ENCODE data around the gene NOL4L.
"Not testable (repeated sequence)": the region's sequence is repeated elsewhere in the genome, so short reads cannot be mapped to it uniquely, and the experiment has no call there.

NOL4L gene

GRCh38 chr20:32511358-32512046, 73.6 kb downstream of the NOL4L start:
- in situ Hi-C loops (cut with MboI; ENCODE audit: low sequenced_read_pairs): no loop called here

DNA sequence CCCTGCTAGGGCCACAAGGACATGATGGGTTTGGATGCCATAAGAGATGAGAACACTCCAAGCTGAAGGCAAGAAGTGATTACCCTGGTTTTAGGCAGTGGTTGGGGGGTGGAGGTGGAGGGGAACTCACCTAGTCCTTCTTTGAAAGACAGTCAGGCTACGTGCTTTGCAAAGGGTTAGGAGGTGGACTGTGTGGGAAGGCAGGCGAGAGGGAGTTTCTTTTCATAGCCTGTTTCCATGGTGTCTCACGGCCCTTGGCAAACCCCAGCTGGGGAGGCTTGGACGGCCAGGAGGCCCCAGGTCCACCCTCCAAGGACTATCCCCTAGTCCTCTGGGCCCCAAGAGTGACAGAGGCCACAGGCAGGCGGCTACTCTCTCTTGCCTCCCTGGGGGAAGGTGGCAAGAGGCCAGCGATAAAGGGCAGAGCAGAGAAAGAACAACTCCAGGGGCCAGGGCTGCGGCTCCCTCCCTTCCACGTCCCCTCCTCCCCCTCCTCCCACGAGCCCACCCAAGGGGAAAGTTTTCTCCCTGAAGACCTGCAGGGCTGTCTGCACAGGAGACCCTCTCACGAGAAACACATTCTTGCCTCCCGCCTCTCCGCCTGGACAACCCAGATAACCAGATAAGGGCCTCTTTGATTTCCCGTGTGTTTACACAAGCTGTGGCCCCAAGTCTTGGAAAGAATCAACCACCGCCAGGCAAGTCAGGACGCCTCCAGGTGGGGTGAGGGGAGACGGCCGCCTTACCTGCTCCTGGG, 74.4 kb downstream of the NOL4L start:
- in situ Hi-C loops (cut with MboI; ENCODE audit: low sequenced_read_pairs): no loop called here

DNA sequence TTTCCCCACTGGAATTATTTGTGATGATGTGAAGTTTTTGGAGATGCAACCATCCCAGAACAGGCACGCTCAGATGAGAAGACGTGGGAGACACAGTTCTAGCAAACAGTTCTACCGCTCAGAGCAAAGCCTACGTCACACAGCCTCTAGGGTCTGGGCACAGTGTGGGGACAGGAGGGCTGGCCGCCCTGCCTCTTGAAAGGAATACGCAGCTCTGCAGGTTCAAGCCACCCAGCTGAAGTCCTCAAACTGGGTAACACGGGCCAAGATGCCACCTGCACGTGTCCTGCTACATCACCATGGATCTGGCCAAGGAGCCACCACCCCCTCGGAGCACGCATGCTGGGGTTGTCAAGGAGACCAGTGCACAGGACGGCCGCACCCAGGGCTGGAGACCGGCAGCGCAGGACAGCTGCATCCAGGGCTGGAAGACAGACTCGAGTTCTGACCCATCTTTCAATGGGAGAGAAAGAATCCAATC, 75.0 kb downstream of the NOL4L start:
- in situ Hi-C loops (cut with MboI; ENCODE audit: low sequenced_read_pairs): no loop called here

DNA sequence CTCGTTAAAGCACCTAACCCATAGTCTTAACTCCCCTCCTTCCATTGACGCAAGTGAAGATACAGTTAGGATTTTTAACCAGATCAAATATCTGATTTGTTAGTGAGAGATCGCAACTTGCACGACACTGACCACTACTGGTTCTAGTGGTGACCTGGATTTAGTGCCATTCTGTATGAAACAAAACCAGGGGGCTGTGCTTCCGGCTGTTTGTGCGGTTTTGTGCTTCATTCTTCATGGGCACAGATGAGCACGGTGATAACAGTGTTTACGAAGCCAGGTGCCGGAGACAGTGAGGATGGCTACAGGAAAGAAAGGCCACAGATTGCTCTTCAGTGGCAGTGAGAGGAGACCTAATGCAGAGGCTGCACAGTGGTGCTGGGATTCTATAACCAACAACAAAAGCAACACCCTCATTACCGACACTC, 75.5 kb downstream of the NOL4L start:
- in situ Hi-C loops (cut with MboI; ENCODE audit: low sequenced_read_pairs): no loop called here

DNA sequence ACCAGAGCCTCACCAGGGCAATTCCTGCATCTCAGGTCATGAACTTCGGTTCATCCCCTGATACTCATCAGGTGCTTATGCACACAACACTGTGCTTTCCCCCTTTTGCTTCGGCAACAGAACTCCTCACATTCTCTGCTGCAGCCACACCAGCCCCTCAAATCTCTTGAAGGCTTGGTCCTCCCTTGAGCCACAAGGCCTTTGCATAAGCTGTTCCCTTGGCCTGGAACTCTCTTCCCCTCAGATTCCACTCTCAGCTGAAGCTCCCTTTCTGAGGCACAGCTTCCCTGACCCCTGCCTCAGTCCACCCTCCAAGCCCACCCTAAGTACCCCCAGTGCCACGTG, 76.4 kb downstream of the NOL4L start:
- in situ Hi-C loops (cut with MboI; ENCODE audit: low sequenced_read_pairs): no loop called here

- in situ Hi-C loops (cut with MboI; ENCODE audit: low sequenced_read_pairs): no loop called here
These were observed 76.9 kb downstream of the NOL4L start for GRCh38 chr20:32507998-32508774.

DNA sequence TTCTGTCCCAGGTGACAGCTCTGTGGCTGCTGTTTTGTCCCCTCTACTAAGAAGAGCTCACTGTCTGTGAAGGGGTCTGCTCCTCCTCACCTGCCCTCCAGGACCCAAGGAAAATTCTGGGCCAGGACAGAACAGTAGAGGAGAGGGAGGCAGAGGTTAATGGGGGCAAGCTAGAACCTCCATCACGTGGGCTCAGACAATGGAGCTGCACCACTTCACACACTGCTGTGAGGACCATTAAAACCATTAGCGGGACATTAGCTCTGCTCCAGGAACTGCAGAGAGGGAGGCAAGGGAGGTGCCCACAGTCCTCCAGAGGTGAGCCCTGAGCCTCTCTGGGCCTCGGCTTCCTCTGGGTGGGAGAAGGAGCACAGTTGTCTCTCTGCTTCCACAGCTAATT, 78.4 kb downstream of the NOL4L start:
- in situ Hi-C loops (cut with MboI; ENCODE audit: low sequenced_read_pairs): no loop called here

DNA sequence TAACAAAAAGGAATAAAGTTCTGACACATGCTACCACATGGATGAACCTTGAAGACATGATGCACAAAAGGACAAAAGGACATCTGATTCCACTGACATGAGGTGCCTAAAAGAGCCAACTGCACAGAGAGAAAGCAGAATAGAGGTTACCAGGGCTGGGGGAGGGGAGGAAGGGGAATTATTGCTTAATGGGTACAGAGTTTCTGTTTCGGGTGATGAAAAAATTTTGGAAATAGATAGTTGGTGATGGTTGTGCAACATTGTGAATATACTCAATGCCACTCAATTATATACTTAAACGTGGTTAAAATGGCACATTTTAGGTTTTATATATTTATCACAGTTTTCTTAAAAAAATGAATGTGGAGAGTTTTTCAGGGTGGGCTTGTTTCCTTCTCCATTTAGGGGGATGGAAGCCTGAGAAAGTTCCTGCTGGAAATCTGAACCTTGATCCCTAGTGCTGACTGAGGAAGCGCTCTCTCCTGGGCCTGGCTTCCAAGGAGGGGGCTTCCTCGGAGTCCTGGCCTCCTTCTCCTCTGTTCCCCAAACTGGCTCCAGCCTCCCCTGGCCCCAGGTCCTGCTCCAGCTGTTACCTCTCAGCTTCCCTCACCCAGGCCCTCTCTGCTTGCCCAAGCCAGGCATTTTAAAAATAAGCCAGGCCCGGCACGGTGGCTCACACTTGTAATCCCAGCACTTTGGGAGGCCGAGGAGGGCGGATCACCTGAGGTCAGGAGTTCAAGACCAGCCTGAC, 79.2 kb downstream of the NOL4L start:
- in situ Hi-C loops (cut with MboI; ENCODE audit: low sequenced_read_pairs): no loop called here

- in situ Hi-C loops (cut with MboI; ENCODE audit: low sequenced_read_pairs): no loop called here
These were observed 83.4 kb downstream of the NOL4L start for GRCh38 chr20:32501709-32502108.

DNA sequence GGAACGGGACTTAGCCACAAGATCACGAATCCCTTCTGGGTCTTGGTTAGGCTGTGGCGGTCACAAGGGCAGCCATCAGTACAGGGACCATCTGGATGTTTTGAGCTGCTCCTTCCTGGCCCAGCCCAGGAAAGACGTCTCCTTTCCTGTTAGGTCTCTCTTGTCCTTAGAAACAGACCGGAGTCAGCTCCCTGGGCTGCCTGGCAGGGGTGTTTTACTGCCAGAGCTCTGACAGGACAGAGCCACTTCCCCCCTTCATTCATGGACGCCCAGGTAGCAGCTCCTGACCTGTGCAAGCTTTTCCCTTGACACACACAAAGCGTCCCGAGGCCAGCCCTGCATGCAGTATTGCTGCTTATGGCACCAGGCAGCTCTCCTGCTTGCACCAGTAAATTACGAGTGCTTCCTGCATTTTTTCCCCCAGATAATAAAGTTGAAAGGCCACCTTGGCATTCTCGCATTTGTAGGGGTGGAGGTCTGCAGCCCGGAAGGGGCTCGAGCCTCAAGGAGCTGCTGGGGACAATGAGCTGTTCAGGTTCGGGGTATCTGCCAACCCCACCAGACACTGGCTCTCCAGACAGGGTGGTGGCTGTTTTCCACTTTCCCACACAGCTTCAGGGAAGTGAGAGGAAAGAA, 87.4 kb downstream of the NOL4L start:
- in situ Hi-C loops (cut with MboI; ENCODE audit: low sequenced_read_pairs): no loop called here

- in situ Hi-C loops (cut with MboI; ENCODE audit: low sequenced_read_pairs): no loop called here
These were observed 88.2 kb downstream of the NOL4L start for GRCh38 chr20:32496811-32497533.

- in situ Hi-C loops (cut with MboI; ENCODE audit: low sequenced_read_pairs): no loop called here
These were observed 89.2 kb downstream of the NOL4L start for GRCh38 chr20:32495949-32496348.

DNA sequence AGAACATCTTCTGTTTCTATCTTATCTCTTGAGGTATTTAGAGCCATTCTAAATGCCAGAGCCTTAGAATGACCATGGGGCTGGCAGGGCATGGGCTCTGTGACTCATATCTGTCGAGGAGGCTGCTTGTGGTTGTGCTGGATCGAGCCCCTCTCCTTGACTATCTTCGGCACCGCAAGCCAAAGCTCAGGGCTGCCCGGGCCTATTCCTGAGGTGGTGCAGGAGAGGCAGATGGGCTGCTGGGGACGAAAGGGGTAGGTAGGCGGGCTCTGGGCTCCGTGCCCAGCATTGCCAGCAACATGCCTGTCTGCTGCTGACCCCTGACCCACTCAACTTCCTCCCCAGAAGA, 89.9 kb downstream of the NOL4L start:
- in situ Hi-C loops (cut with MboI; ENCODE audit: low sequenced_read_pairs): no loop called here

DNA sequence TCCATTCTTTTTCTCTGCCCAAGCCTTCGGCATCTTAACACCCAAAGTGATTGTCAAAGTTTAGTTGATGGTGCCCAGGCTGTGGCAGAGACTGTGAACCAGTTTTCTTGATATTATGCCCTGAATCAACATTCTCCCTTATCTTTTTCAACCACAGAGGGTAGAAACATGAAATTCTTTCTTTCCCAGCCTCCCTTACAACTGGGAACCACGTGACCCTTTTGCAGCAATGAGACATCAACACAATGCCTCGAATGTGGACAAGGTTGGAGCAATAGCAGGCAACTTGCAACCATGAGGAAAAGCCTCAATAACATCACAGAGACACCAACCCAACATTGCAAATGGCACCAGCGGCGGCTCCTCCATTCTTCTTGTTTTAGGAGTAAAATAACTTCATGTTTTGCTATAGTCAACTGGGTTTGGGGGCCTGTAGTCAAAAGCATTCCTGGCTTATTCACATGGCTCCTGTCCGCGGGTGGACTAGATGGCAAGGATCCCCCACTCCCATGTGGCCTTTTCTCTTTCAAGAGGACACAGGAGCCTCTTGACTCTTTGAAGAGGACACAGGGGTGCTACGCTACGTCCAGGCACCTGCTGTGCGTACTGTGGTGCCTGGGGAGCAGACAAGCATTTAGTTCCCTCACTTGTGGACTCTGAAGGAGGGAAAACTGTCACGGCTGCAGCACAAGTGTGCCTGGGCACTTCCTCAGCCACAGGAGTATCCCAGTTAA, 90.5 kb downstream of the NOL4L start:
- in situ Hi-C loops (cut with MboI; ENCODE audit: low sequenced_read_pairs): no loop called here

DNA sequence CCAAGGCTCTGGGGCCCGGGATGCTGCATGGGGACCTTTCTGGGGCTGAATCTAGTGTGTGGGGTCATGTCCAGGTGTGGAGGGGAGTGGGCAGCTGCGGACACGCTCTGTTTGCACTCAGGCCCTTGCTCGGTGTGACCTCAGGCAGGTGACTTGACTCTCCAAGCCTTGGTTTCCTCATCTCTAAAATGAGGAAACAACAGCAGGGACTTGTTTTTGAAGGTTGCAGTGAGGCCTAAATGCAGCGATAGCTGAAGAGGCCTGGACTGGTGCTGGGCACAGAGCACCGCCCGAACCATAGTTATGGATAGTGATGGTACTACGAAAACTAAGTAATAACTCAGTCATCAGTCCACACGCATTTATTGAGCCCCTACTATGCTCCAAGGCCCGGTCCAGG, 91.8 kb downstream of the NOL4L start:
- in situ Hi-C loops (cut with MboI; ENCODE audit: low sequenced_read_pairs): no loop called here

DNA sequence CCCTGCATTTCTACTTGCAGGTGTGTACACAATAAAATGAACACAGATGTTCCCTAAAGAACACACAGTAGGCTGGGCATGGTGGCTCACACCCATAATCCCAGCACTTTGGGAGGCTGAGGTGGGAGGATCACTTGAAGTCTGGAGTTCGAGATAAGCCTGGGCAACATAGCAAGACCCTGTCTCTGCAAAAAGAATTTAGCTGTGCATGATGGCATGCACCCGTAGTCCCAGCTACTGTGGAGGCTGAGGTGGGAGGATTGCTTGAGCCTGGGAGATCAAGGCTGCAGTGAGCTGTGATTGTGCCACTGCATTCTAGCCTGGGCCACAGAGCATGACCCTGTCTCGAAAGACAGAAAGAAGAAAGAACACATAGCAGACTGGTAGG, 93.4 kb downstream of the NOL4L start:
- in situ Hi-C loops (cut with MboI; ENCODE audit: low sequenced_read_pairs): not testable (repeated sequence)

GRCh38 chr20:32490942-32491763, 94.0 kb downstream of the NOL4L start:
- in situ Hi-C loops (cut with MboI; ENCODE audit: low sequenced_read_pairs): no loop called here

- in situ Hi-C loops (cut with MboI; ENCODE audit: low sequenced_read_pairs): no loop called here
These were observed 96.9 kb downstream of the NOL4L start for GRCh38 chr20:32488066-32488838.

Data from hTERT RPE-1 (cell line).